H1 (cell line): Measurements from ENCODE around the gene TGFBR1. TPM values are rescaled to one million over a fixed set of nuclear protein-coding genes. Genes with fewer than 3 reads are reported as not detected.

Experiments
- CTCF ChIA-PET: fragments of 300-600 bp; sonication (Branson Sonifier 250); formaldehyde crosslinking; loops from one replicate; lab custom pipeline; 2021; ENCODE audit not compliant: partially characterized antibody; lab: Charles Lee
- POLR2A ChIA-PET: fragments of 300-600 bp; sonication (Branson Sonifier 250); formaldehyde crosslinking; loops from one replicate; lab custom pipeline; 2021; ENCODE audit warnings: inconsistent platforms; ENCODE audit not compliant: partially characterized antibody; lab: Charles Lee
- DNase-seq, 2 experiments: peaks; one replicate each; pipeline versions ENCODE4 v3.0.0 to v3.0.0-alpha.2; 2010 to 2022; ENCODE audit warnings: low spot score in 2 of 2, low read depth in 1 of 2, mixed read lengths in 1 of 2
- FAIRE-seq: peaks from 2 replicates; lab custom pipeline; 2011; peaks lifted over from hg19 to GRCh38; lab: Jason Lieb, UNC
- H2AFZ ChIP-seq: 2 replicates; pipeline ENCODE4 v1.8.1; 2012; ENCODE audit warnings: low read length, inconsistent platforms
- H2AK5ac ChIP-seq: 2 replicates; pipeline ENCODE4 v1.6.1; 2013; ENCODE audit warnings: low read depth, low read length
- H2BK120ac ChIP-seq: replicated peaks from 2 replicates; pipeline ENCODE3; 2013; ENCODE audit warnings: low read depth, low read length, inconsistent platforms
- H2BK12ac ChIP-seq: 2 replicates; pipeline ENCODE4 v1.6.1; 2013; ENCODE audit warnings: low read depth, low read length
- H2BK15ac ChIP-seq: 2 replicates; pipeline ENCODE4 v1.6.1; 2013; ENCODE audit warnings: low read length
- H2BK20ac ChIP-seq: 2 replicates; pipeline ENCODE4 v1.6.1; 2013; ENCODE audit warnings: low read length
- H2BK5ac ChIP-seq: 2 replicates; pipeline ENCODE4 v1.6.1; 2013; ENCODE audit warnings: low read depth, low read length
- H3K14ac ChIP-seq: 2 replicates; pipeline ENCODE4 v1.6.1; 2013; ENCODE audit warnings: inconsistent platforms; ENCODE audit not compliant: insufficient read length
- H3K18ac ChIP-seq: 2 replicates; pipeline ENCODE4 v1.6.1; 2013; ENCODE audit warnings: low read length; ENCODE audit errors: extremely low read depth
- H3K23ac ChIP-seq: 2 replicates; pipeline ENCODE4 v1.6.1; 2013; ENCODE audit warnings: inconsistent platforms; ENCODE audit not compliant: insufficient read length
- H3K23me2 ChIP-seq: 2 replicates; pipeline ENCODE4 v1.6.1; 2013; ENCODE audit warnings: low read depth, low read length
- H3K27ac ChIP-seq: 2 replicates; pipeline ENCODE4 v1.6.1; 2011; ENCODE audit warnings: low read depth, low read length, inconsistent platforms
- H3K27me3 ChIP-seq, 4 experiments: replicated peaks in 1 of 4; 1 replicate in 1 of 4; 2 replicates in 3 of 4; pipeline versions ENCODE4 v1.6.1 to v1.8.1; 2011 to 2013; ENCODE audit warnings: low read length in 3 of 4, mild to moderate bottlenecking in 3 of 4, inconsistent platforms in 2 of 4, mixed read lengths in 2 of 4, moderate library complexity in 1 of 4; ENCODE audit not compliant: control insufficient read depth in 3 of 4, insufficient read depth in 3 of 4; ENCODE audit errors: extremely low read depth in 1 of 4
- H3K36me3 ChIP-seq, 4 experiments: 2 replicates each; pipeline versions ENCODE4 v1.6.1 to v1.8.1; 2011 to 2013; ENCODE audit warnings: mild to moderate bottlenecking in 4 of 4, low read length in 3 of 4, moderate library complexity in 2 of 4, control low read depth in 1 of 4, inconsistent platforms in 1 of 4; ENCODE audit not compliant: insufficient read depth in 4 of 4, control insufficient read depth in 2 of 4
- H3K4ac ChIP-seq: replicated peaks from 2 replicates; pipeline ENCODE3; 2013; ENCODE audit warnings: low read length, low read depth, mixed read lengths, inconsistent platforms; ENCODE audit not compliant: insufficient read length
- H3K4me1 ChIP-seq, 4 experiments: replicated peaks in 1 of 4; 1 replicate in 1 of 4; 2 replicates in 3 of 4; pipeline versions ENCODE4 v1.6.1 to v1.8.1; 2011 to 2013; ENCODE audit warnings: low read length in 3 of 4, inconsistent platforms in 2 of 4, mixed read lengths in 1 of 4; ENCODE audit not compliant: insufficient read depth in 4 of 4, control insufficient read depth in 3 of 4
- H3K4me2 ChIP-seq, 2 experiments: 2 replicates each; pipeline versions ENCODE4 v1.6.1 to v1.8.1; 2011 to 2013; ENCODE audit warnings: low read depth in 2 of 2, low read length in 2 of 2, control low read depth in 1 of 2, inconsistent platforms in 1 of 2, mild to moderate bottlenecking in 1 of 2; ENCODE audit not compliant: insufficient read depth in 1 of 2
- H3K4me3 ChIP-seq, 4 experiments: fragments of 200-600, 300-600 bp in 1 of 4; sonication (generic), shearing (Covaris generic), sonication (Bioruptor Twin) in 1 of 4; 2 replicates each; pipeline versions ENCODE4 v1.5.1 to v1.8.1; 2011 to 2016; ENCODE audit warnings: low read length in 4 of 4, low read depth in 3 of 4, control low read depth in 2 of 4, inconsistent platforms in 2 of 4, mild to moderate bottlenecking in 2 of 4, mixed read lengths in 1 of 4, moderate library complexity in 1 of 4; ENCODE audit not compliant: insufficient read depth in 2 of 4; ENCODE audit errors: extremely low read depth in 1 of 4
- H3K56ac ChIP-seq: replicated peaks from 2 replicates; pipeline ENCODE3; 2013; ENCODE audit warnings: low read depth, mild to moderate bottlenecking, mixed read lengths, low read length, inconsistent platforms; ENCODE audit not compliant: insufficient read length
- H3K79me1 ChIP-seq: 2 replicates; pipeline ENCODE4 v1.6.1; 2013; ENCODE audit warnings: low read depth, low read length, control low read depth
- H3K79me2 ChIP-seq, 2 experiments: 2 replicates each; pipeline versions ENCODE4 v1.6.1 to v1.8.1; 2012 to 2013; ENCODE audit warnings: low read length in 2 of 2, mild to moderate bottlenecking in 2 of 2, inconsistent platforms in 1 of 2; ENCODE audit not compliant: insufficient read depth in 2 of 2, control insufficient read depth in 1 of 2
- H3K9ac ChIP-seq, 4 experiments: replicated peaks in 1 of 4; 1 replicate in 1 of 4; 2 replicates in 3 of 4; pipeline versions ENCODE4 v1.6.1 to v1.8.1; 2011 to 2013; ENCODE audit warnings: low read depth in 3 of 4, low read length in 3 of 4, control low read depth in 2 of 4, mild to moderate bottlenecking in 2 of 4, moderate library complexity in 2 of 4, inconsistent platforms in 1 of 4; ENCODE audit errors: extremely low read depth in 1 of 4
- H3K9me3 ChIP-seq, 2 experiments: 2 replicates each; pipeline versions ENCODE4 v1.6.1 to v1.8.1; 2012 to 2013; ENCODE audit warnings: mild to moderate bottlenecking in 2 of 2, moderate library complexity in 2 of 2, control low read depth in 1 of 2, inconsistent platforms in 1 of 2, low read depth in 1 of 2, low read length in 1 of 2, mixed read lengths in 1 of 2; ENCODE audit not compliant: insufficient read depth in 2 of 2
- H4K20me1 ChIP-seq, 2 experiments: replicated peaks in 1 of 2; 2 replicates each; pipeline versions ENCODE3 to v1.8.1; 2011 to 2013; ENCODE audit warnings: inconsistent platforms in 2 of 2, low read length in 2 of 2, mild to moderate bottlenecking in 1 of 2; ENCODE audit not compliant: insufficient read depth in 2 of 2, control insufficient read depth in 1 of 2
- H4K5ac ChIP-seq: 2 replicates; pipeline ENCODE4 v1.6.1; 2013; ENCODE audit warnings: low read length, low read depth, mixed read lengths, inconsistent platforms; ENCODE audit not compliant: insufficient read length
- H4K8ac ChIP-seq: 2 replicates; pipeline ENCODE4 v1.8.0; 2013; ENCODE audit warnings: mild to moderate bottlenecking, moderate library complexity, low read length, inconsistent platforms; ENCODE audit not compliant: insufficient read depth; ENCODE audit errors: extremely low read depth
- H4K91ac ChIP-seq: replicated peaks from 2 replicates; pipeline ENCODE3; 2013; ENCODE audit warnings: low read length, mixed read lengths, inconsistent platforms; ENCODE audit not compliant: insufficient read length
- BACH1 ChIP-seq: IDR thresholded peaks from 2 replicates; pipeline ENCODE4 v1.6.1; 2012; ENCODE audit warnings: low read length, improper control_type of control experiment
- BRCA1 ChIP-seq: IDR thresholded peaks from 2 replicates; pipeline ENCODE4 v1.6.1; 2012; ENCODE audit warnings: low read depth, low read length, improper control_type of control experiment
- CREB1 ChIP-seq: IDR thresholded peaks from 2 replicates; pipeline ENCODE4 v1.6.1; 2012; ENCODE audit warnings: inconsistent platforms
- CTBP2 ChIP-seq: IDR thresholded peaks from 2 replicates; pipeline ENCODE4 v1.7.0; 2011; ENCODE audit warnings: borderline replicate concordance, mild to moderate bottlenecking, moderate library complexity, mixed read lengths, low read length; ENCODE audit not compliant: insufficient read depth, insufficient read length
- CTCF ChIP-seq, 3 experiments: IDR thresholded peaks; 1 replicate in 2 of 3; 2 replicates in 1 of 3; pipeline versions ENCODE4 v1.5.1 to v1.6.1; 2011; ENCODE audit warnings: low read length in 3 of 3, mild to moderate bottlenecking in 3 of 3, inconsistent platforms in 2 of 3, low read depth in 1 of 3, moderate library complexity in 1 of 3; ENCODE audit not compliant: insufficient read depth in 1 of 3; ENCODE audit errors: control extremely low read depth in 1 of 3
- EZH2 ChIP-seq: fragments of 200-600 bp; sonication (generic); IDR thresholded peaks from 2 replicates; pipeline ENCODE4 v1.7.1; 2012; ENCODE audit warnings: low read depth, mild to moderate bottlenecking, moderate library complexity, low read length, inconsistent platforms; ENCODE audit not compliant: severe bottlenecking
- KDM1A ChIP-seq: fragments of 200-600, 300-600 bp; sonication (generic); IDR thresholded peaks from 2 replicates; pipeline ENCODE4 v1.7.1; 2016; ENCODE audit warnings: mild to moderate bottlenecking, low read length, borderline replicate concordance
- NANOG ChIP-seq: IDR thresholded peaks from 2 replicates; pipeline ENCODE4 v1.6.1; 2011; ENCODE audit warnings: low read length, low read depth, mild to moderate bottlenecking, inconsistent platforms; ENCODE audit not compliant: insufficient read depth, poor library complexity, severe bottlenecking
- NRF1 ChIP-seq: IDR thresholded peaks from 2 replicates; pipeline ENCODE4 v1.6.1; 2011; ENCODE audit warnings: mild to moderate bottlenecking, low read depth, low read length, improper control_type of control experiment
- SP1 ChIP-seq: IDR thresholded peaks from 2 replicates; pipeline ENCODE4 v1.6.1; 2011; ENCODE audit warnings: low read depth, low read length
- SUZ12 ChIP-seq: fragments of 200-600 bp; sonication (generic); IDR thresholded peaks from 2 replicates; pipeline ENCODE4 v1.6.1; 2012; ENCODE audit warnings: mild to moderate bottlenecking, inconsistent platforms, low read length, moderate library complexity, mixed read lengths
- ZNF274 ChIP-seq: IDR thresholded peaks from 2 replicates; pipeline ENCODE4 v1.7.0; 2012; ENCODE audit warnings: low read length, borderline replicate concordance; ENCODE audit errors: extremely low read depth
- WGBS, 2 experiments: shearing (Covaris generic) in 1 of 2; methylation state at CpG; one replicate each; pipeline versions ENCODE4 v1.1.6 to v1.1.7; 2013 to 2015; ENCODE audit warnings: low lambda C conversion rate in 2 of 2, mixed read lengths in 2 of 2, inconsistent platforms in 1 of 2, low coverage in 1 of 2, missing lambda C conversion rate in 1 of 2; ENCODE audit not compliant: insufficient replicate concordance in 2 of 2, insufficient coverage in 1 of 2, insufficient read length in 1 of 2; ENCODE audit errors: extremely low coverage in 1 of 2, missing lambda C conversion rate in 1 of 2; 5-methylcytosine and 5-hydroxymethylcytosine counted together
- polyA plus RNA-seq, 7 experiments: library from polyadenylated mRNA; depleted of rRNA in 3 of 7; stranded (reverse) in 5 of 7; unstranded in 2 of 7; fragments of >200 nt in 5 of 7; fragments of 200-250 nt in 2 of 7; gene quantifications; 1 replicate in 5 of 7; 2 replicates in 1 of 7; 4 replicates in 1 of 7; pipeline versions ENCODE4 v1.2.1 to v1.2.3, GENCODE V29; 2011 to 2013; ENCODE audit warnings: missing spikeins in 2 of 7, mixed read lengths in 2 of 7
- total RNA-seq: library from RNA; stranded (reverse); fragmentation: NEBNext Ultra II Directional; extraction: Animal tissue kit (Norgen Biotek cat#: 25700); gene quantifications from 2 replicates; pipeline ENCODE4 v1.2.1, GENCODE V29; 2021

TGFBR1 gene
- total and polyA plus RNA-seq, 2 of the 8 experiments (the other 6 are each of a cell fraction or from before 2014, with no cell fraction given) = 16.8 to 52.4 TPM

GRCh38 chr9:99109522-99109921 lies 4.6 kb downstream of the TGFBR1 start:
- no peaks in the 10 kb centered on the region for H3K27me3 ChIP-seq
- no peak overlapping the region for H2BK12ac ChIP-seq
- H3K27ac ChIP-seq = no peak overlapping the region
- no peak overlapping the region for H3K56ac ChIP-seq
- peaks cover 0 to 6% (median 3%) of the 10 kb centered on the region in 4 experiments; a peak in 2 of 7 replicates for H3K4me1 ChIP-seq
- no peak overlapping the region for H4K91ac ChIP-seq
- H3K36me3 ChIP-seq = no peaks in the 10 kb centered on the region; a peak in 1 of 8 replicates
- no peak overlapping the region for H3K9ac ChIP-seq
- no peak overlapping the region; the same call in 1 of the 2 replicates for H2AK5ac ChIP-seq
- no peak overlapping the region for H2BK15ac ChIP-seq
- H2BK120ac ChIP-seq = no peak overlapping the region
- H2BK20ac ChIP-seq = no peak overlapping the region
- DNase-seq (no peak), FAIRE-seq (no peak)
- no peak overlapping the region for H4K8ac ChIP-seq
- H3K23me2 ChIP-seq = peaks cover under 1% of the 10 kb centered on the region
- H2AFZ ChIP-seq = no peak overlapping the region
- H3K79me2 ChIP-seq = peaks cover 6 to 86% of the 10 kb centered on the region in 2 experiments
- H4K5ac ChIP-seq = no peak overlapping the region
- H3K4ac ChIP-seq = no peak overlapping the region
- no peak overlapping the region for H3K23ac ChIP-seq
- H3K79me1 ChIP-seq = peaks cover 6% of the 10 kb centered on the region; the same call in 1 of the 2 replicates
- ChIA-PET POLR2A (no interaction called here), CTCF (no interaction called here)
- H2BK5ac ChIP-seq = no peak overlapping the region
- no peak overlapping the region for H3K4me2 ChIP-seq
- H3K18ac ChIP-seq = no peak overlapping the region
- WGBS, 2 experiments = 82% methylated on average over 3 of the region's 3 CpGs; no CpG with 5 or more reads in 1 of the 2 experiments
- no peaks in the 10 kb centered on the region for H3K9me3 ChIP-seq
- H3K14ac ChIP-seq = no peak overlapping the region
- H4K20me1 ChIP-seq = peaks cover 4 to 22% of the 10 kb centered on the region in 2 experiments
- H3K4me3 ChIP-seq = no peak overlapping the region
- TF ChIP-seq CTBP2 (no peak), BRCA1 (no peak), SP1 (no peak), EZH2 (no peak), NRF1 (no peak), CTCF (IDR thresholded peaks at IDR 0.05; ENCODE audit: control extremely low read depth in 1 of 3, insufficient read depth in 1 of 3, low read depth in 1 of 3, low read length in 3 of 3) (no peak), NANOG (no peak), BACH1 (no peak), KDM1A (no peak), CREB1 (no peak), SUZ12 (no peak), ZNF274 (no peak)
